ENCODE data around the gene RASGEF1B. TPM values are rescaled to one million over a fixed set of nuclear protein-coding genes. Genes with fewer than 3 reads are reported as not detected.

RASGEF1B gene
- total RNA-seq, 4 donors from 2014 or later: 23.1 to 80.1 (median 29.5) TPM

DNA sequence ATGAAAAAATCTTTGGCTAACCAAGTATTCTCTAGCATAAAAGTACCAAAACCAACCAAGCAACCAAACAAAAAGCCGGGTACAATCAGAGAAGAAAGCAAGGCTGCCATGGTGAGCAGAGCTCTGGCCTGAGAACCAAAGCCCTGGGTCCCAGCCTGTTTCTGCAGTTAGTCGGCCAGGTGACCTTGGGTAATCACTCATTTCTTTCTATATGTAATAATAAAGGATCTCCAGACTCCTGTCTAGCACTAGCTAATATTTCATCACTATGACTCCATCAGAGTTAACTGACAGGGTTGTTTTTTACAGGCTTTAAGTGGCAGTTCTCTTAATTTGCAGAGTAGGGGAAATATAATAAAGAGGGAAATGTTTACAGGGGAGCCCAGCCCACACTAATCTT, 34.0 kb upstream of the RASGEF1B start:
- TF ChIP-seq, protein P1, sequence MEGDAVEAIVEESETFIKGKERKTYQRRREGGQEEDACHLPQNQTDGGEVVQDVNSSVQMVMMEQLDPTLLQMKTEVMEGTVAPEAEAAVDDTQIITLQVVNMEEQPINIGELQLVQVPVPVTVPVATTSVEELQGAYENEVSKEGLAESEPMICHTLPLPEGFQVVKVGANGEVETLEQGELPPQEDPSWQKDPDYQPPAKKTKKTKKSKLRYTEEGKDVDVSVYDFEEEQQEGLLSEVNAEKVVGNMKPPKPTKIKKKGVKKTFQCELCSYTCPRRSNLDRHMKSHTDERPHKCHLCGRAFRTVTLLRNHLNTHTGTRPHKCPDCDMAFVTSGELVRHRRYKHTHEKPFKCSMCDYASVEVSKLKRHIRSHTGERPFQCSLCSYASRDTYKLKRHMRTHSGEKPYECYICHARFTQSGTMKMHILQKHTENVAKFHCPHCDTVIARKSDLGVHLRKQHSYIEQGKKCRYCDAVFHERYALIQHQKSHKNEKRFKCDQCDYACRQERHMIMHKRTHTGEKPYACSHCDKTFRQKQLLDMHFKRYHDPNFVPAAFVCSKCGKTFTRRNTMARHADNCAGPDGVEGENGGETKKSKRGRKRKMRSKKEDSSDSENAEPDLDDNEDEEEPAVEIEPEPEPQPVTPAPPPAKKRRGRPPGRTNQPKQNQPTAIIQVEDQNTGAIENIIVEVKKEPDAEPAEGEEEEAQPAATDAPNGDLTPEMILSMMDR (IDR thresholded peaks at IDR 0.05; ENCODE audit: low read depth): no peak

GRCh38 chr4:81505004-81505598, 33.4 kb upstream of the RASGEF1B start:
- TF ChIP-seq, protein P1 (IDR thresholded peaks at IDR 0.05; ENCODE audit: low read depth): no peak

DNA sequence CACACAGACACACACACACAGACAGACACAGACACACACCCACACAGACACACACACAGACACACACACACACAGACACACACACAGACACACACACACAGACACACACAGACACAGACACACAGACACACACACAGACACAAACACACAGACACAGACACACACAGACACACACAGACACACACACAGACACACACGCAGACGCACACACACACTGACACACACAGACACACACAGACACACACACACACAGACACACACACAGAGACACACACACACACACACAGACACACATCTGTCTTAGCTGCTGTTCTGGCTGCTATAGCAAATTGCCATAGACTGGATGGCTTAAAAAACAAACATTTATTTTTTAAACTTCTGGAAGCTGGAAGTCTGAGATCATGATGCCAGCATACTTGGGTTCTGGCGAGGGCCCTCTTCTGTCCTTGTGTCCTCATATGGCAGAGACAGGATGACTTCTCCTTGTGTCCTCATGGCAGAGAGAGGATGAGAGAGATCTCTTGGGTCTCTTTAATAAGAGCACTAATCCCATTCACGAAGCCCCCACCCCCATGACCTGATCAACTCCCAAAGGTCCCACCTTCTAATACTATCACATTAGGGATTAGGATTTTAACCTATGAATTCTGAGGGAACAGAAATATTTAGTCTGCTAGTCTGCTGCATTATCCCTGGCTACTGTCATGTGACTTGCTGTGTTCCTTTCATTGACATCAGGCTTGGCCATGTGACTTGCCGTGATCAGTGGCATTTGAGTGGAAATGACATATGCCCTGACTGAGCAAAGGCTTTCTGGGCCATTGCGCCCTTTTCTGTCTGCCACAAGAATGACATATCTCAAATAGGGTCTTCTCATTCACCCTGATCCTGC, 32.7 kb upstream of the RASGEF1B start:
- TF ChIP-seq, protein P1 (IDR thresholded peaks at IDR 0.05; ENCODE audit: low read depth): no peak

GRCh38 chr4:81503586-81503985, 31.9 kb upstream of the RASGEF1B start:
- TF ChIP-seq, protein P1 (IDR thresholded peaks at IDR 0.05; ENCODE audit: low read depth): no peak

GRCh38 chr4:81502564-81502963, 30.9 kb upstream of the RASGEF1B start:
- TF ChIP-seq, protein P1 (IDR thresholded peaks at IDR 0.05; ENCODE audit: low read depth): no peak

- TF ChIP-seq, protein P1 (IDR thresholded peaks at IDR 0.05; ENCODE audit: low read depth): no peak
Measured at GRCh38 chr4:81499840-81500239, 28.1 kb upstream of the RASGEF1B start.

GRCh38 chr4:81498551-81499099, 26.9 kb upstream of the RASGEF1B start:
- TF ChIP-seq, protein P1 (IDR thresholded peaks at IDR 0.05; ENCODE audit: low read depth): no peak

Measured in subcutaneous adipose tissue (tissue), 4 donors.